Stimulated activated effector memory CD8-positive, alpha-beta T cell treated with anti-CD3 and anti-CD28 coated beads, Interleukin-12 subunit alpha, Interleukin-12 subunit beta, amount 100 ng/mL, for 72 hours (primary cell): ENCODE data around the gene ASCC3.
A peak's percentile ranks its signal among the peaks of the same experiment; 100 is the strongest.
"Not testable (repeated sequence)": the region's sequence is repeated elsewhere in the genome, so short reads cannot be mapped to it uniquely, and the experiment has no call there.

Experiments used
- ATAC-seq: fragments of 150-1000 bp; cut with Tn5 transposase; 2 replicates; pipeline ENCODE4 v1.10.0; 2021
- DNase-seq, 2 donors: peaks; one replicate each; pipeline ENCODE4 v3.0.0; 2021 to 2022; ENCODE audit warnings: low spot score in 2 of 2
- H3K27ac Mint-ChIP-seq: one replicate; pipeline ENCODE4 v1.8.0; 2022; ENCODE audit warnings: mild to moderate bottlenecking, mixed read lengths
- H3K36me3 Mint-ChIP-seq: one replicate; pipeline ENCODE4 v1.8.0; 2022; ENCODE audit warnings: mild to moderate bottlenecking, mixed read lengths
- H3K4me1 Mint-ChIP-seq: one replicate; pipeline ENCODE4 v1.8.0; 2022; ENCODE audit warnings: mixed read lengths
- H3K4me3 Mint-ChIP-seq: one replicate; pipeline ENCODE4 v1.8.0; 2022; ENCODE audit warnings: mild to moderate bottlenecking, mixed read lengths
- H3K9me3 Mint-ChIP-seq: one replicate; pipeline ENCODE4 v1.8.0; 2022; ENCODE audit warnings: mixed read lengths

ASCC3 gene

GRCh38 chr6:100893743-100894142 is 12.6 kb upstream of the ASCC3 start:
- Mint-ChIP-seq H3K4me1 (no peaks in the 10 kb centered on the region), H3K27ac (no peak overlapping the region), H3K4me3 (no peak overlapping the region)

GRCh38 chr6:100892693-100893092 is 11.6 kb upstream of the ASCC3 start:
- Mint-ChIP-seq H3K4me1 (no peaks in the 10 kb centered on the region), H3K9me3 (no peaks in the 10 kb centered on the region), H3K36me3 (no peaks in the 10 kb centered on the region), H3K4me3 (no peak overlapping the region), H3K27ac (no peak overlapping the region)
- no peak for DNase-seq
- peak; percentile 34 for ATAC-seq

More at GRCh38 chr6:100893743-100894142, 12.6 kb upstream of the ASCC3 start:
- ATAC-seq (no peak), DNase-seq (no peak)
- Mint-ChIP-seq H3K36me3 (no peaks in the 10 kb centered on the region), H3K9me3 (peaks cover 1% of the 10 kb centered on the region)

DNA sequence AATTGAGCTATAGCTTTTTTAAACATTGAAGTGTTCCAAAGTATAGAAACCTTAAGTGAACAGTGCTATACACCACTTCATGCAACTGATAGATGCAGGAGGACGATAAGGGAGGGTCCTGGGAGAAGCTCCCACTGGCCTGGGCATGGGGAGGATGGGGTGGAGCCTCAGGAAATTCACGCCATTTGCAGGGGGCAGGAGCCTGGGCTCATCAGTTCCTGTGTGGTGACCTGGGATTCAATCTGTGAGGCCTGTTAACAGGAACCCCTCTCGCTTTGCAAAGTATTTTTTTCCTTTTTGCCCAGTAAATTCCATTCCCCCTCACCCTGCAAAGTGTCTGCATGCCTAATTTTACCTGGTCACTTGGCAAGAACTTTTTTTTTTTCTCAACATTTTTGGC is 11.0 kb upstream of the ASCC3 start:
- Mint-ChIP-seq H3K4me1 (no peaks in the 10 kb centered on the region), H3K4me3 (no peak overlapping the region), H3K27ac (no peak overlapping the region), H3K36me3 (no peaks in the 10 kb centered on the region), H3K9me3 (no peaks in the 10 kb centered on the region)
- DNase-seq (no peak), ATAC-seq (no peak)

DNA sequence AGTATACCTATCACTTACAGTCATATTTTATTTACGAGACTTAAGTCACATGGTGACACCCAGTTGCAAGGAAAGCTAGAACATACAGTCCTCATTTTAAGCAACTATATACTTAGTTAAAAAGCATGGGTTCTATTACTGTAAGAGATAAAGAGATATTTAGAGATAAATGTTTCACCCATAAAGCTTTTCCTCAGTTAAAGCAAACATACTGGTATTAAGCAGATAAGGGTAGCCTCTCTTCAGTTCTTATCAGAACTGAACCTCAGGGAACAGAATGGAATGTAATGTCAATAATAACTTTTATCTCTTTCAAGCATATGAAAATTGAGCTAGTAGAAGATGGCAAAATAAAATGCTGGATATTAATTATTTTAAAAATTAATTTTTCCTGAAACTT is 9.9 kb upstream of the ASCC3 start:
- Mint-ChIP-seq H3K9me3 (no peaks in the 10 kb centered on the region), H3K27ac (no peak overlapping the region), H3K4me1 (no peaks in the 10 kb centered on the region), H3K36me3 (no peaks in the 10 kb centered on the region), H3K4me3 (no peak overlapping the region)
- no peak for DNase-seq
- ATAC-seq: no peak

DNA sequence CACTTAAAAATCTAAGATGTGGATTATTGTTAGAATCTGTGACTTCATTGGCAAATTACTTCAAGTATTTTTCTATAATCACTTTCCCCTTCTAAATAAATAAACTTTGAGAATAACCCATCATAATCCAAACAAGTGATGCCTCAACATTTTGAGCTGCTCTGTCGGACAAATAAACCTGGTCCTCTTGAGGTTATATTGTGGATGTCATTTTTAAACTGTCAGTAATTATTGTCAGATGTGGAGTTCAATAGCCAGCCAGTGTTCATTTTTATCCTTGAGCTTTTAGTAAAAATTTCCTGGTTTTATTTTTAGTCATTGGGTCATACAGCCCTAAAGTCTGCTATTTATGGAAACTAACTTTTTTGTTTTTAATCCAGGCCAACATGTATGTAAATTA is 9.5 kb upstream of the ASCC3 start:
- ATAC-seq, H3K27ac Mint-ChIP-seq, DNase-seq, H3K4me3 Mint-ChIP-seq, H3K9me3 Mint-ChIP-seq, H3K4me1 Mint-ChIP-seq, H3K36me3 Mint-ChIP-seq: not testable (repeated sequence)

DNA sequence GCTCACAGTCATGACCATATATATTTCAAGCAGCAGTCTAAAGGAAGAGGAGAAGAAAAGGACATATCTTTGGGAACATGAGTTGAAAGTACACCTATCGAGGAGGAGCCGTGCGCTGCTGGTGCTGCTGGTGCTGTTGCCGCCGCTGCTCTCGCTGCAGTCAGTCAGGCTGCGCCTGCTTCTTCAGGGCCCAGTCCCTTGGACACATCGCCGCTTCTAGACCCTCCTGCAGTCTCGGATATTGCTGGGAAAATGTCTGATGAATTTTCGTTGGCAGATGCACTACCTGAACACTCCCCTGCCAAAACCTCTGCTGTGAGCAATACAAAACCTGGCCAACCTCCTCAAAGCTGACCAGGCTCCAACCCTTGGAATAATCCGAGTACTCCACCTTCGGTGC is 8.2 kb upstream of the ASCC3 start:
- Mint-ChIP-seq H3K9me3 (no peaks in the 10 kb centered on the region), H3K4me3 (no peak overlapping the region), H3K36me3 (no peaks in the 10 kb centered on the region), H3K4me1 (no peaks in the 10 kb centered on the region), H3K27ac (no peak overlapping the region)
- no peak for DNase-seq
- ATAC-seq: peak; percentile 32

GRCh38 chr6:100886076-100886475 is 4.9 kb upstream of the ASCC3 start:
- H3K36me3 Mint-ChIP-seq: peaks cover 6% of the 10 kb centered on the region
- H3K9me3 Mint-ChIP-seq: no peaks in the 10 kb centered on the region
- ATAC-seq (no peak), DNase-seq (no peak)
- no peak overlapping the region for H3K27ac Mint-ChIP-seq
- peaks cover 14% of the 10 kb centered on the region for H3K4me1 Mint-ChIP-seq
- H3K4me3 Mint-ChIP-seq: no peak overlapping the region

DNA sequence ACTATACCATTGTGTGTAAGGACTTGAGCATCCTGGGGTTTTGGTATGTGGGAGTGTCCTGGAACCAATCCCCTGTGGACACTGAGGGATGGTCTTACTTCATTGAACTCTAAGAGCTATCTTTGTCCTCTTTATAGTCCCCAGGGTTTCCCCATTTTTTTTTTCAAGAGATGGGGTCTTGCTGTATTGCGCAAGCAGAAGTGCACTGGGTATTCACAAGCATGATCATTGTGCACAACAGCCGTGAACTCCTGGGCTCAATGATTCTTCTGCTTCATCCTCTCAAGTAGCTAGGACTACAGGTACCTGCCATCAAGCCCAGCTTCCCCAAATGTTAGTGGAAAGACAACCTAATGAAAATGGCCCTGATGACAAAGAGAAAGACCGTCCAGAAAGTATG is 2.2 kb upstream of the ASCC3 start:
- Mint-ChIP-seq H3K9me3 (no peaks in the 10 kb centered on the region), H3K36me3 (peaks cover 10% of the 10 kb centered on the region), H3K4me1 (peaks cover 23% of the 10 kb centered on the region), H3K27ac (no peak overlapping the region), H3K4me3 (no peak overlapping the region)
- DNase-seq (no peak), ATAC-seq (no peak)

GRCh38 chr6:100881707-100882040 is 545 bp upstream of the ASCC3 start:
- no peaks in the 10 kb centered on the region for H3K9me3 Mint-ChIP-seq
- H3K36me3 Mint-ChIP-seq: peaks cover 10% of the 10 kb centered on the region
- H3K4me1 Mint-ChIP-seq: peaks cover 29% of the 10 kb centered on the region
- ATAC-seq (no peak), DNase-seq (no peak)
- H3K4me3 Mint-ChIP-seq: peak overlapping the region; percentile 100
- H3K27ac Mint-ChIP-seq: peak overlapping the region; percentile 100

DNA sequence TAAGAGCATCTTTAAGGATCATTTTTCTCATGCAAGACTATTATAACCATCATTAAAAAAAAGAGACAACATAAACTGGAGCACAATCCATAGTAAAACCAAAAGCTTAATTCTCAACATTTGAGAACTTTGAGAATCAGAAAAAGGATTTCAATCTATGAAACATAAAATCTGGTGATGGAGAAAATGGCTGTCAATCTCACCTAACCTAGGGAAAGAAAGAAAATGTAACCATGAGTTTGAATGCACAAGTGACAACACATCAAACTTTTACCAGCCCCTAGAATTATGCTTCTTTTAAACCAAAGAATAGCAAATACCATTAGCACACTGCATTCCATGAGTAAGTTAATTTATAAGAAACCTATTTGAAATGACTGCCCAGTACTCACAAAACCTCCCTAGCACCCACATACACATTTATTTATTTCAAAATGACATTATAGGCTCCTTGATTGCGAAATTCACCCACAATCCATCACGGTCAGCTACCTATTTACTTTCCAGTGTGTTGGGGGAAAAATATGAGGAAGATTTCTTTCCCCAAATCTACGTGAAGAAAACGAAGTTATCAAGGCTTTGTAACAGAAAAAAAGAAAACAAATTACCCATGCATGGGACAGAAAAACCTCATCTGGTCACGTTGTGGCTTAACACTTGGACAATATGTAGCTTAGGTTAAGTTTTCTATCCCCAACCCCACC is 828 bp downstream of the ASCC3 start:
- Mint-ChIP-seq H3K27ac (peak overlapping the region; percentile 100), H3K9me3 (no peaks in the 10 kb centered on the region), H3K4me3 (peak overlapping the region; percentile 100), H3K36me3 (peaks cover 10% of the 10 kb centered on the region), H3K4me1 (peaks cover 40% of the 10 kb centered on the region)
- DNase-seq (no peak), ATAC-seq (no peak)

DNA sequence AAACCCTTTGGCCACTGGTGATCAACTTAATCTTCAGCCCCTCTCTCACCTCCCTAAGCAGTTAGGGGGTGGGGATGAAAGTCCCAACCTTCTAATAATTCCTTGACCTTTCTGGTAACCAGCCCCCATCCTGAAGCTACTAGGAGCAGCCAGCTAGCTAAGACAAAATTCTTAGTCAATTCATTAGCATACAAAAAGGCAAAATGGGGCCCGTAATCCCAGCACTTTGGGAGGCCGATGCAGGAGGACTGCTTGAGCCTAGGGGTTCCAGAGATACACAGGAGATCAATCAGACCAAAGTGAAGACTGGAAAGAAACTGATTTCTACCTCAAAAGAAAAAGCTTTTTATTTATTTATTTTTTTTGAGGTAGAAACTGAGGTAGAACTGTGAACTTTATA is 1.8 kb downstream of the ASCC3 start:
- Mint-ChIP-seq H3K9me3 (no peaks in the 10 kb centered on the region), H3K4me1 (peaks cover 50% of the 10 kb centered on the region), H3K36me3 (peaks cover 10% of the 10 kb centered on the region), H3K4me3 (peak overlapping the region; percentile 100), H3K27ac (no peak overlapping the region)
- DNase-seq: no peak
- no peak for ATAC-seq

DNA sequence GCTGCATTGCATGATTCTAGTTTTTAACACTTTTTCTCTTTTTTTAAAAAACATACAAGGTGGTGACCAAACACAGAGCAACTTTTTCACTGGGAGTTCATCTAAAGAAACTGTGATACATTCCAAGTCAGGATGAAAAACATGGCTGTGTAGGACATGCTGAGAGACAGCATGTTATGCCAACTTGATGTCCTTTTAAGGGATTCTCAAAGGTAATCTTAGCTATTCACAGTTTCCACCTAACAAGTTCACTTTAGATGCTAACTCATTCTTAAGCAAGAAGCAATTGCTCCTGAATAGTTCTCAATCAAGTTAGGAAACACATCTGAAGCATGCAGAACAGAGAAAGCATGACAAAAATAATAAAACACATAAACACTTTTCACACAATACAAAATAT is 3.3 kb downstream of the ASCC3 start:
- peaks cover 15% of the 10 kb centered on the region for H3K36me3 Mint-ChIP-seq
- H3K27ac Mint-ChIP-seq: no peak overlapping the region
- ATAC-seq: no peak
- H3K9me3 Mint-ChIP-seq: no peaks in the 10 kb centered on the region
- H3K4me3 Mint-ChIP-seq: no peak overlapping the region
- no peak for DNase-seq
- H3K4me1 Mint-ChIP-seq: peaks cover 61% of the 10 kb centered on the region

DNA sequence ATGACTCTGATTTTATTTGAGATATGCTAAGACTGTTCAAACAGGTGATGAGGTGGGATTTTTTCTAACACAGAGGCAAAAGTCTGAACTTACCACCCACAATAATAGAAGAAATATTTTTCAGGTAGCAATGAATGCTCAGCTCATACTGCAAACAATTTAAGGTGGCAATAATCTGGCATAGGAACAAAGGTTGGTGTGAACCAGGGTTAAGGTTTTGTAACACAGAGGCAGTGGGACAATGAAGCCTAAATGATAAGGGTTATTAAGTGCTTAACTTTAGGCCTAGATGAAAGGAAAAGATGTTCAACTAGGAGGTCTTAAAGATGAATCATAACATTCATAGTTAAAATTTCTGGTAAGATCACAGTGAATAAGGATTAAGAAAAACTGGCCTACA is 4.9 kb downstream of the ASCC3 start:
- peaks cover 51% of the 10 kb centered on the region for H3K4me1 Mint-ChIP-seq
- H3K9me3 Mint-ChIP-seq: no peaks in the 10 kb centered on the region
- H3K4me3 Mint-ChIP-seq: no peak overlapping the region
- ATAC-seq (no peak), DNase-seq (no peak)
- no peak overlapping the region for H3K27ac Mint-ChIP-seq
- H3K36me3 Mint-ChIP-seq: peaks cover 13% of the 10 kb centered on the region

GRCh38 chr6:100865525-100865924 is 15.6 kb downstream of the ASCC3 start:
- Mint-ChIP-seq H3K36me3 (peaks cover 97% of the 10 kb centered on the region), H3K27ac (no peak overlapping the region)

DNA sequence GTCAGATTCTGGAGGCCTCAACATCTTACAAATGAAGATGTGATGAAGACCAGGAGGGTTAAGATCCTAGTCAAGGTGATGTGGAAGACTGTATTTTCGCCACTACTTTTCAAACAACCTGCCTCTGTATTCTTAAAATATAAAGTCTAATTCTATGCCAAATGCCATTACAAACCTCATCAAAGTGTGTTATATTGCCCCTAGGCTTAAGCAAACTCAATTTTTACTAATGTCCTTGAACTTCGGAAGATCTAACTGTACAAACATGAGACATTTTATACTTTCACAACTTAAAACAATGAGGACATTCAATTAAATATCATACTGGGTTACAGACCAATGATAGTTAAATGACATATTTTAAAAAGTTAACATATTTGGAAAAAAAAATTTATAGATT is 19.1 kb downstream of the ASCC3 start:
- Mint-ChIP-seq H3K4me1 (no peaks in the 10 kb centered on the region), H3K9me3 (peaks cover 3% of the 10 kb centered on the region), H3K4me3 (no peak overlapping the region), H3K27ac (no peak overlapping the region), H3K36me3 (peaks cover 95% of the 10 kb centered on the region)
- DNase-seq (no peak), ATAC-seq (no peak)

More at GRCh38 chr6:100865525-100865924, 15.6 kb downstream of the ASCC3 start:
- H3K4me1 Mint-ChIP-seq: peaks cover 4% of the 10 kb centered on the region
- H3K4me3 Mint-ChIP-seq: no peak overlapping the region
- no peaks in the 10 kb centered on the region for H3K9me3 Mint-ChIP-seq
- ATAC-seq: no peak
- no peak for DNase-seq

- ATAC-seq: no peak
- Mint-ChIP-seq H3K4me1 (no peaks in the 10 kb centered on the region), H3K9me3 (peaks cover 3% of the 10 kb centered on the region), H3K27ac (no peak overlapping the region), H3K36me3 (peaks cover 37% of the 10 kb centered on the region), H3K4me3 (no peak overlapping the region)
- DNase-seq: no peak
Measured at GRCh38 chr6:100856146-100856545, 25.0 kb downstream of the ASCC3 start.

DNA sequence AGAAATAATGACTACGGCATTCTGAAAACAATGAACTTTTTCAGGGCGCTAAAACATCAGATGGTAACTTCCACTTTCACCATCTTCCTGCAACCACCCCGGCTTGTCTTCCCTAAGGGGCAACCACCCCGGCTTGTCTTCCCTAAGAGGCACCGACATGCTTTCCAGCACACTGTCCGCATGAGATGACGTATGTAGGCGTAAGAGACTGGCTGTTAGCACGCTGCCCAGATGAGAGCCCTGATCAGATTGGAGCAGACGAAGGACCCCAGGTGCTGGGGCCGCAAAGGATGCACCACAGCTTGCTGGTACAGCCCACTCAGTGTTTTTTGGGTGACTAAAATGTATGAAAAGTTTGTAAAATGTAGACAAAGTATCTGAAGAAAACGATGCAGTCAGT is 29.3 kb downstream of the ASCC3 start:
- peaks cover 20% of the 10 kb centered on the region for H3K36me3 Mint-ChIP-seq
- H3K27ac Mint-ChIP-seq: no peak overlapping the region
- peaks cover 20% of the 10 kb centered on the region for H3K4me1 Mint-ChIP-seq
- ATAC-seq (no peak), DNase-seq (no peak)
- no peak overlapping the region for H3K4me3 Mint-ChIP-seq
- no peaks in the 10 kb centered on the region for H3K9me3 Mint-ChIP-seq
